ENCODE data around the gene TNS3. TPM values are rescaled to one million over a fixed set of nuclear protein-coding genes. Genes with fewer than 3 reads are reported as not detected.
A peak's percentile ranks its signal among the peaks of the same experiment; 100 is the strongest.

TNS3 gene
- total and polyA plus RNA-seq, 2 donors (not counting 1 experiment from before 2014, with no cell fraction given): 11.4 to 77.5 TPM

GRCh38 chr7:47253650-47254080, 328.2 kb downstream of the TNS3 start:
- WGBS (ENCODE audit: insufficient coverage): 21% methylated on average over 14 of the region's 14 CpGs
- peaks cover 16 to 24% of the 10 kb centered on the region in 2 donors for H3K4me1 ChIP-seq (ENCODE audit: control insufficient read depth in 2 of 2, insufficient read depth in 2 of 2, low read length in 2 of 2)
- DNase-seq: peak; percentile 57
- no peaks in the 10 kb centered on the region for H3K36me3 ChIP-seq (replicated peaks in 1 of 2; ENCODE audit: control extremely low read depth in 1 of 2, control insufficient read depth in 1 of 2, extremely low read depth in 1 of 2, insufficient read depth in 2 of 2, low read length in 1 of 2)
- peak overlapping the region in 1 of 2 donors; percentile 45 for H3K27ac ChIP-seq (ENCODE audit: low read length in 2 of 2)
- H3K9ac ChIP-seq (ENCODE audit: low read length): peak overlapping the region; percentile 67
- peak overlapping the region; percentile 72 for H3K27ac Mint-ChIP-seq
- H3K4me3 Mint-ChIP-seq: peak overlapping the region; percentile 88
- CTCF ChIA-PET: interaction anchor here (0.6 to 2.1 kb wide), 12 partner anchors 8 to 1339 kb away, joined by 3 to 27 read pairs (median 4); no protein-coding TSS in a partner anchor
- peak; percentile 35 for ATAC-seq (ENCODE audit: low read depth)
- H3K9me3 ChIP-seq (ENCODE audit: control extremely low read depth in 1 of 3, control insufficient read depth in 2 of 3, insufficient read depth in 1 of 3, low read length in 2 of 3): peaks cover 0 to 21% (median 0%) of the 10 kb centered on the region in 3 donors
- H3K79me2 ChIP-seq (ENCODE audit: control insufficient read depth, insufficient read depth, low read length): no peaks in the 10 kb centered on the region
- TF ChIP-seq CTCF (IDR thresholded peaks at IDR 0.05): no peak
- no peak for TF ChIP-seq EZH2 (IDR thresholded peaks at IDR 0.05; ENCODE audit: borderline replicate concordance, insufficient read depth, low read depth, low read length, poor library complexity, severe bottlenecking)
- peaks cover 25% of the 10 kb centered on the region for H3K4me1 Mint-ChIP-seq
- H3K4me3 ChIP-seq (ENCODE audit: control extremely low read depth in 1 of 5, extremely low read depth in 1 of 5, insufficient read depth in 1 of 5, low read depth in 2 of 5, low read length in 4 of 5): peak overlapping the region in 4 of 5 experiments; percentile 39 to 65 (median 50)
- peaks cover 3% of the 10 kb centered on the region for H3K27me3 Mint-ChIP-seq
- H3K4me2 ChIP-seq (replicated peaks; ENCODE audit: low read depth, low read length, poor library complexity, severe bottlenecking): peak overlapping the region; percentile 87
- H3K27me3 ChIP-seq (replicated peaks in 1 of 4; ENCODE audit: control extremely low read depth in 1 of 4, control insufficient read depth in 3 of 4, insufficient read depth in 4 of 4, low read length in 3 of 4): no peaks in the 10 kb centered on the region
- POLR2A ChIA-PET: no interaction called here
- H4K20me1 ChIP-seq (ENCODE audit: control insufficient read depth, insufficient read depth, low read length, poor library complexity, severe bottlenecking): no peaks in the 10 kb centered on the region
- intact Hi-C loops (cut with micrococcal nuclease): loop anchor here (1.0 to 5.0 kb wide), 4 partner anchors 13 to 1336 kb away; partner anchors contain the start of gene UPP1
- H3K9me3 Mint-ChIP-seq (ENCODE audit: insufficient read depth): peaks cover 7% of the 10 kb centered on the region
- peak overlapping the region; percentile 94 for H2AFZ ChIP-seq (ENCODE audit: insufficient read depth, low read depth, low read length, poor library complexity, severe bottlenecking)

- Mint-ChIP-seq H3K4me3 (no peak overlapping the region), H3K27me3 (no peaks in the 10 kb centered on the region), H3K4me1 (peaks cover 25% of the 10 kb centered on the region), H3K9me3 (ENCODE audit: insufficient read depth) (peaks cover 7% of the 10 kb centered on the region), H3K27ac (no peak overlapping the region)
- ChIA-PET CTCF (interaction anchor here (2.1 kb wide), 1 partner anchor 13 kb away, joined by 27 read pairs; no protein-coding TSS in a partner anchor), POLR2A (no interaction called here)
- H3K9me3 ChIP-seq (ENCODE audit: control extremely low read depth in 1 of 3, control insufficient read depth in 2 of 3, insufficient read depth in 1 of 3, low read length in 2 of 3): peaks cover 0 to 21% (median 0%) of the 10 kb centered on the region in 3 donors
- TF ChIP-seq EZH2 (IDR thresholded peaks at IDR 0.05; ENCODE audit: borderline replicate concordance, insufficient read depth, low read depth, low read length, poor library complexity, severe bottlenecking): no peak
- H3K27ac ChIP-seq (ENCODE audit: low read length in 2 of 2): no peak overlapping the region
- DNase-seq: peak; percentile 38
- no peaks in the 10 kb centered on the region for H3K79me2 ChIP-seq (ENCODE audit: control insufficient read depth, insufficient read depth, low read length)
- H3K4me3 ChIP-seq (ENCODE audit: control extremely low read depth in 1 of 5, extremely low read depth in 1 of 5, insufficient read depth in 1 of 5, low read depth in 2 of 5, low read length in 4 of 5): no peak overlapping the region
- no peak overlapping the region for H3K4me2 ChIP-seq (replicated peaks; ENCODE audit: low read depth, low read length, poor library complexity, severe bottlenecking)
- no peaks in the 10 kb centered on the region for H3K27me3 ChIP-seq (replicated peaks in 1 of 4; ENCODE audit: control extremely low read depth in 1 of 4, control insufficient read depth in 3 of 4, insufficient read depth in 4 of 4, low read length in 3 of 4)
- no peaks in the 10 kb centered on the region for H3K36me3 ChIP-seq (replicated peaks in 1 of 2; ENCODE audit: control extremely low read depth in 1 of 2, control insufficient read depth in 1 of 2, extremely low read depth in 1 of 2, insufficient read depth in 2 of 2, low read length in 1 of 2)
- WGBS (ENCODE audit: insufficient coverage): 87% methylated on average over 4 of the region's 5 CpGs
- H4K20me1 ChIP-seq (ENCODE audit: control insufficient read depth, insufficient read depth, low read length, poor library complexity, severe bottlenecking): no peaks in the 10 kb centered on the region
- H3K4me1 ChIP-seq (ENCODE audit: control insufficient read depth in 2 of 2, insufficient read depth in 2 of 2, low read length in 2 of 2): peaks cover 16 to 24% of the 10 kb centered on the region in 2 donors
- H2AFZ ChIP-seq (ENCODE audit: insufficient read depth, low read depth, low read length, poor library complexity, severe bottlenecking): no peak overlapping the region
- no peak for ATAC-seq (ENCODE audit: low read depth)
- no peak overlapping the region for H3K9ac ChIP-seq (ENCODE audit: low read length)
- intact Hi-C loops (cut with micrococcal nuclease): loop anchor here (5.0 kb wide), 2 partner anchors 65 to 835 kb away; partner anchors contain the start of gene UPP1
These were observed 329.2 kb downstream of the TNS3 start for GRCh38 chr7:47252675-47253074.

Measured in B cell (primary cell).